ENCODE results near the gene OR10A6.

- TF ChIP-seq CTCF (IDR thresholded peaks at IDR 0.05) (no peak), POLR2A (IDR thresholded peaks at IDR 0.05) (no peak)
Observed at GRCh38 chr11:7906481-7906880, 24.6 kb downstream of the OR10A6 start.
